ENCODE results near the gene NKX2-1. TPM values are rescaled to one million over a fixed set of nuclear protein-coding genes. Genes with fewer than 3 reads are reported as not detected.

NKX2-1 gene
- total RNA-seq: not detected in 2 replicates

DNA sequence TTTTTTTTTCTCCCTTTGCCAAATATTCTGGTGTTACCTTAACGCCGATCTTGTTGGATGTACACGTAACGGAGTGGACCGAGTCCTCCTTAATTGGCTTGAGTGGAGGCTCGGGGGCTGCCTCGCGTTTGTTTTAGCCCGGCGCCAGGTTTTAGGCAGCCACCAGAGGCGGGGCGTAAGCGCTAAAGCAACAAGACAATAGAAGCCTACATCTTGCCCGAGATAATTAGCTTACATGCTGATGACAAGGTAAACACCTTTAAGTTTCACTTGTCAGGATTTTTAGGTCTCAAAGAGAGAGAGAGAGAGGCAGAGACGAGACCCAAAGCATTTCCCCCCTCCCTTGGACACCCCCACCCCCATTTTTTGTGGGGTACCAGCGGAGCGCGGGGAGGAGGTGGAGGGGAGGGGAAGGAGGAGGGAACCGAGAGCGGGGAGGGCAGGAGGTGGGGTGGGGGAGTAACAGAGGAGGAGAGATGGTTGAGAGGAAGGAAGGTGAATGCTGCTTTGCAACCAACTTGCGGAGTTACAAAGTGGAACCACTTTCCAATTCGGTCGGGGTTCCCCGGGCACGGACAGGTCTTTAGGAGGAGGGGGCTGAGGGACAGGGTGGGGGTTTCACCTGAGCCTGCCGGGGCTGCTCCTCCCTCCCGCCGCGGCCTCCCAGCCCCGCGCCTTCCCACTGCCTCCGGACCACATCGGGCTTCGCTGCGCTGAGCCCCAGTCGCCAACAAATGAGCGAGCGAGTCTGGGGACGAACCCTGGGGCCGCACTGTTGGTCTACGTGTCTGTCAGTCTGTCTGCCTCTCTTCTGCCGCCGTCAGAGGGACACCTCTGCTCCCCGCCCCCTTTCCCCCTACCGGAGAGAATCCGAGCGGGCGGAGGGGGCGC lies at the start of gene NKX2-1:
TSS of gene NKX2-1 (minus strand) at position 802 of the 891 bp plus-strand sequence. CDS start at position 699, 103 bp downstream.

Other genes starting within 250 kb of the NKX2-1 start
- 8.4 and 11.1 TPM in 2 replicates for gene MBIP, start 199.6 kb downstream of the NKX2-1 start, total RNA-seq
- not detected in 2 replicates for gene NKX2-8, start 62.4 kb upstream of the NKX2-1 start, total RNA-seq
- not detected in 2 replicates for gene PAX9, start 141.6 kb upstream of the NKX2-1 start, total RNA-seq